H54 (cell line): ENCODE measurements around the gene RAB11FIP3.
"Not testable (repeated sequence)": the region's sequence is repeated elsewhere in the genome, so short reads cannot be mapped to it uniquely, and the experiment has no call there.

ENCODE experiments used
- DNase-seq: peaks from one replicate; pipeline ENCODE4 v3.0.0; 2011; ENCODE audit warnings: low spot score, mixed read lengths; ENCODE audit not compliant: insufficient read length
- FAIRE-seq: peaks from 3 replicates; lab custom pipeline; 2011; peaks lifted over from hg19 to GRCh38; lab: Jason Lieb, UNC
- POLR2A ChIP-seq: IDR thresholded peaks from 2 replicates; pipeline ENCODE4 v1.6.1; 2011; ENCODE audit warnings: low read depth, mild to moderate bottlenecking, low read length

RAB11FIP3 gene

DNA sequence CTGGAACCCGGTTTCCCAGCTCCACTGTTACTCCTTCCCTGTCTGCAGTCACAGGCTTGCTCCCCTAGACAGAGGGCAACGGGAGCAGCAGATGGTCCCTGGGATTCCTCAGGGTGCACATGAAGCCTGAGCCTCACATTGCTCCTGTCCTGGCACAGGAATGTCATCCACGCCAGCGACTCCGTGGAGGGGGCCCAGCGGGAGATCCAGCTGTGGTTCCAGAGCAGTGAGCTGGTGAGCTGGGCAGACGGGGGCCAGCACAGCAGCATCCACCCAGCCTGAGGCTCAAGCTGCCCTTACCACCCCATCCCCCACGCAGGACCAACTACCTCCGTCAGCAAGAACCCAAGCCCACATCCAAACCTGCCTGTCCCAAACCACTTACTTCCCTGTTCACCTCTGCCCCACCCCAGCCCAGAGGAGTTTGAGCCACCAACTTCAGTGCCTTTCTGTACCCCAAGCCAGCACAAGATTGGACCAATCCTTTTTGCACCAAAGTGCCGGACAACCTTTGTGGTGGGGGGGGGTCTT is 25.3 kb upstream of the RAB11FIP3 start:
- DNase-seq (no peak), FAIRE-seq (no peak)
- TF ChIP-seq POLR2A, result no peak

DNA sequence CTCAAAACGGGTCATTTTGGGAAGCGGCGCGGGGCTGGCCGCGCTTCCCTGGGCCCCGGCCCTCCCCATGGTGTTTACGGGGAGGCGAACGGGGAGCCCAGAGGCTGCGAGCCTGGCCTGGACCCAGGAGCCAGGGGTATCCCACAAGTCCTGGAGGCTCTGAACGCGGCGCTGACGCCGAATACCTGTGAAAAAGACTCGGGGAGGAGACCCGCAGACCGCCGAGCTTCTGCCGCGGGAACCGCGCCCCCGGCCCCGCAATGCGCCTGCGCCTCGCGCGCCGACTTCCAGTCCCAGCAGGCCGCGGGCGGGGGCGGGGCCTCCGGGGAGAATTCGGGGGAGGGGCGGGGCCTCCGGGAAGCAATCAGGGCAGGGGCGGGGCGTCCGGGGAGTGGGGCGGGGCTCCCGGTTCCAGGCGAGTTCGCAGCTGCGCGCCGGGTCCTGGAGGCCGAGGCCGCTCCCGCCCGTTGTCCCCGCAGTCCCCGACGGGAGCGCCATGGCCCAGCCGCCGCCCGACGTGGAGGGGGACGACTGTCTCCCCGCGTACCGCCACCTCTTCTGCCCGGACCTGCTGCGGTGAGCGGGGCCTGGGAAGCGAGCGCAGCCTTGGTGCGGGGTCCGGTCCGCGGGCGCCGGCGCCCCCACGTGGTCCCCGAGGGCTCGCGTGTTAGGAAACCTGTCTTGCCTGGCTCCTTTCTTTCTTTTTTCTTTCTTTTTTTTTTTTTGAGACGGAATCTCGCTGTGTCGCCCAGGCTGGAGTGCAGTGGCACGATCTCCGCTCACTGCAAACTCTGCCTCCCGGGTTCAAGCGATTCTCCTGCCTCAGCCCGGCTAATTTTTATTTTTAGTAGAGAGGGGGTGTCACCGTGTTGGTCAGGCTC is 23.7 kb upstream of the RAB11FIP3 start, which contains the start of gene DECR2:
TSS of gene DECR2 (plus strand) at position 418 of the 881 bp plus-strand sequence. CDS start at position 497, 79 bp downstream.
- peak; percentile 94 for DNase-seq
- FAIRE-seq, result no peak
- TF ChIP-seq POLR2A, result peak; percentile 82

DNA sequence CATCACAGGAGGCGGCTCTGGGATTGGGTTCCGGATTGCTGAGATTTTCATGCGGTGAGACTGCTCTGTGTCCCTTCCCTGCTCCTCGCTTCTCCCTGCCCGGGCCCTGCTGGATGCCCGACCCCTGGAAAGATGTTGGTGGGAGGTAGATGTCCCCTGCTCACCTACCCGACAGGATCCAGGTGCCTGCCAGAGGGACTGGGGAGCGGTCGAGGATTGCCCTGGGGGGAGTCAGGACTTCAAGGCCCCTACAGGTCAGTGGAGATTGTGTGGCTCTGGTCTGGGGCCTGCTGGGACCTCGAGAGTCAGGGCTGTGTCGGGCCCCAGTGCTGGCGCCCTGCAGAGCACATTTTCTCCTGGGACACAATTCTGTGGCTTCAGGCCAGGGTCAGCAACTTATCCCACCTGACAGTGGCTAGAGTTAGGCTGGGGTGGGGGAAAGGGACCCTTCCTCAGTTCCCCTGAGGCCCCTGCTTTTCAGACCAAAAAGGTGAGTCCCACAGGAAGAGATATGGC is 20.4 kb upstream of the RAB11FIP3 start:
- no peak for DNase-seq
- FAIRE-seq, result no peak
- no peak for TF ChIP-seq POLR2A

DNA sequence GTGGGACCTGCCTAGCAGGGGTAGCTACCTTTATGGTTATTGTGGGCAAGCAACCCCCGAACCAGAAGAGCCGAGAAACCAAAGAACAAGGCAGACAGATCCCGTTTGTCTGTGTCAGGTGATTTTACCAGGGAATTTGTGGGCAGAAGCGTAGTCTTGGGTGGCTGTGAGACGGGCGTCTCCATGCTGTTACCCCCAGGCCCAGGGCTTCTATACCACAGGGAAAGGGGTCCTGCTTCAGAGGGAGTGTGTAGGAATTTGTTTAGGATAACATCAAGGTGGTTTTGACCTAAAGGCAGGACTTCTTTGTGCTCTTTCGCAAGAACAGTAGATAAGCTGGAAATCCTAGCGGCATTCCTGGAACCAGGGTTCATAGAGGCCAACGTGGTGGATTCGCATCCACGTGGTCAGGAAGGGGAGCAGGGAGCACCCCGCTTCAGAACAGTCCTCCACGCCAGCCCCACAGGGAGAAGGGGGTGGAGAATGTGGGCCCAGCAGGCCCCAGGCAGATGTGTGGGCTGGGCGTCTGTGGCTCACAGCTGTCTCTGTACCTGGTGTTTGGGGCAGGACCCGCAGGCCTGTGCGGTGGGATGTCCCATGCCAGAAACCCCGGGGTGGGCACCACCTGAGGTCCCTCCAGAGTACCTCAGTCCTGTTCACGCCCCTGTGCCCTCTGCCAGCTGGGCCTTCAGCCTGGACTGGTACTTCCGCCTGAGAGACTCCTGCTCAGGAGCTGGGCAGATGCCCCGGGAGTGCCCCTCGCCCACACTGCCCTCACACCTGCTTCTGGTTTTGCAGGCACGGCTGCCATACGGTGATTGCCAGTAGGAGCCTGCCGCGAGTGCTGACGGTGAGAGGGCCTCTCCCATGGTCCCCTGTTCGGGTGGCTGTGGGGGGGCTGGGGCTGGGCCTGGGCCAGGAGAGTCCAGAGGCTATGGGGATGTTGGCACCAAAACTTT is 19.6 kb upstream of the RAB11FIP3 start:
- no peak for FAIRE-seq
- DNase-seq, result no peak
- no peak for TF ChIP-seq POLR2A

DNA sequence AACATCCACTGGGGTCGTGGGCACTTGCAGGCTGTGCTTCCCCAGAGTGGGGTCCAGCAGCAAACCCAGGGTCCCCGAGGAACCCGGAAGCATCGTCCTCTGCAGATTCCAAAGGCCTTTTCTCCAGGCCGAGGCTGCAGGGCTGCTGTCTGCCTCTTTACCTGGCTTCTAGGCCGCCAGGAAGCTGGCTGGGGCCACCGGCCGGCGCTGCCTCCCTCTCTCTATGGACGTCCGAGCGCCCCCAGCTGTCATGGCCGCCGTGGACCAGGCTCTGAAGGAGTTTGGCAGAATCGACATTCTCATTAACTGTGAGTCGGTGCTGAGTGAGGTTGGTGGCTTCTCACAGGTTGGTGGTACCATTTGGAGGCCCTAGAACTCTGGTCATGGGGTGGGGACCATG is 18.2 kb upstream of the RAB11FIP3 start:
- FAIRE-seq (no peak), DNase-seq (no peak)
- no peak for TF ChIP-seq POLR2A

DNA sequence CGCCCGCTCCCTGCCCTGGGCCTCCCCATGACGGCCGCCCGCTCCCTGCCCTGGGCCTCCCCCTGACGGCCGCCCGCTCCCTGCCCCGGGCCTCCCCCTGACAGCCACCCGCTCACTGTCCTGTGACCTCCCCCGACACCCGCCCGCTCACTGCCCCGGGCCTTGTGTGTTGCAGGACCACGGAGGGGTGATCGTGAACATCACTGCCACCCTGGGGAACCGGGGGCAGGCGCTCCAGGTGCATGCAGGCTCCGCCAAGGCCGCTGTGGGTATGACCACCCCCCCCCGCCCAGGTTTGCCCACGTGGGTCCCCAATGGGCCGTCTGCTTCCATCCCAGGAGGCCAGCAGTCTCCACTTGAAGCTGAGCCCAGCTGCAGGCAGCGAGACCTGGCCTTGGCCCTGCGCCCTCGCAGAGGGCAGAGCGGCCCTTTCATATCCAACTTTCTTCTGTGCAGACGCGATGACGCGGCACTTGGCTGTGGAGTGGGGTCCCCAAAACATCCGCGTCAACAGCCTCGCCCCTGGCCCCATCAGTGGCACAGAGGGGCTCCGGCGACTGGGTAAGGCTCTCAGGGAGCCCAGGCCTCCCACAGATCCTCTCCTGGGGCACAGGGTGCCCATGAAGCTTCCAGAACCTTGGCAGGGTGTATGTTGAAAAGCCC is 14.8 kb upstream of the RAB11FIP3 start:
- no peak for TF ChIP-seq POLR2A
- DNase-seq (no peak), FAIRE-seq (no peak)

DNA sequence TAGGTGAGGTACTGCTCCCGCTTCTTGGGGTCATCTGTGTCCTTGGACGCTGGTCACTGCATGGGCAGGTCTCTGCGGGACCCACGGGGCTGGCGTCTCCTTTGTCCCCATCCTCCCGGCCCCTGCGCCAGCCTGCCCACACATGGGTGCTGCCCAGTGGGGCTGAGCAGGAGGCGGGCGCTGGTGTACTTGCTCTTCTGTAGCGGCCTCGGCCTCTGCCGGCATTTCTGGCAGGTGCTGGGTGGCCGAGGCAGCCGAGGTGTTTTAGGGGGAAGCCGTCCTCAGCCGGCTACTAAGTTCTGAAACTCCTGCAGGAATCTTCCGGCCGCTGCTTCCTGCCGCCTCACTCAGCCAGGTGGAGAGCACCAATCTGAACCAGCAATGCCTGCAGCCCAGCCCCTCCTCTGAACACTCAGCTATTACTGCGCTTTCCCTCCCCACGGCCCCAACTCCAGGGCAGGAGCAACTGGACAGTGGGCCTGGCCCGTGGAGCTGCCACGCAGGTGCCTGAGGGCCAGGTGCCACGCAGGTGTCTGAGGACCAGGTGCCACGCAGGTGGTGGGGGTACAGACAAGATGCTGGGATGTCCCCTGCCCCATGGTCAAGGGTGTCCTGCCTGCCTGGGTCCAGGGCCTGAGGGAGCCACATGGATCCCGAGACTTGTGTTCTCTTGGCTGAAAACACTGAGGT is 13.7 kb upstream of the RAB11FIP3 start:
- TF ChIP-seq POLR2A, result no peak
- no peak for FAIRE-seq
- DNase-seq, result no peak

DNA sequence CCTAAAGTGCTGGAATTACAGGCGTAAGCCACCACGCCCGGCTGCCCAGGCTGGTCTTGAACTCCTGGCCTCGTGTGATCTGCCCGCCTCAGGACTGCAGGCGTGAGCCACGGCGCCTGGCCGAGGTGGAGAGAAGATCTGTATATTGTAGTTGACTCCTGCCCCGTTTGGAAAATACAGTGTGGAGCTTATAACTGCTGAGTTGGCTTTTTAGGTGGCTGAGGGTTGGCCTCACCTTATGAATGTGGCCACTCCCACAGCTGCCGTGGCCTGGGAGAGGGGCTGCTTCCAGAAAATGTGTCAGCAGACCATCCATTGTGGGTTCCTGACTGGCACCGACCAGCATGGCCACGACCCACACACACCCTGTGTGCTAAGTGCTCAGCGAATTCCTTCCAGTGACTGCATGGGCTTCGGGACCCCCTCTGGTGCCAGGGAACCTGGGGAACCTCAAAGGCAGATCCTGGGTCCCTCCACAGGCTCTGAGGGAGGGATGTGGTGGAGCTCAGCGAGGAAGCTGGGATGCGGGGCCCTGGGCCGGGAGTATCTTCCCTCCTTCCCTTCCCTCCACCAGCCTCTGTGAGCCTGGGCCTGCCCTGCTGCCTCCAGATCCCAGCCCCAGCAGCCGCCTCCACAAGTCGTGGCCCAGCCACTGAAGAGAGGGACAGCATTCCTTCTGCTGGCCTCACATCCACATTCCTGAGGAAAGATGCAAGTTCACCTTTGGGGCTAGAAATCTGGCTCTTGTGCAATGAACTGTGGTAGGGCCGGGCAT is 10.9 kb upstream of the RAB11FIP3 start:
- FAIRE-seq (no peak), DNase-seq (no peak)
- no peak for TF ChIP-seq POLR2A

DNA sequence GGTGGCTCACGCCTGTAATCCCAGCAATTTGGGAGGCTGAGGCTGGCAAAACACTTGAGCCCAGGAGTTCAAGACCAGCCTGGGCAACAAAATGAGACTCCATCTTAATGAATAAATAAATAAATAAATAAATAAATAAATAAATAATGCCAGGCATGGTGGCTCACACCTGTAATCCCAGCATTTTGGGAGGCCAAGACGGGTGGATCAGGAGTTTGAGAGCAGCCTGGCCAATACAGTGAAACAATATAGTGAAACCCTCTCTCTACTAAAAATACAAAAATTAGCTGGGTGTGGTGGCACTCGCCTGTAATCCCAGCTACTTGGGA is 10.3 kb upstream of the RAB11FIP3 start:
- not testable (repeated sequence) for FAIRE-seq, DNase-seq

DNA sequence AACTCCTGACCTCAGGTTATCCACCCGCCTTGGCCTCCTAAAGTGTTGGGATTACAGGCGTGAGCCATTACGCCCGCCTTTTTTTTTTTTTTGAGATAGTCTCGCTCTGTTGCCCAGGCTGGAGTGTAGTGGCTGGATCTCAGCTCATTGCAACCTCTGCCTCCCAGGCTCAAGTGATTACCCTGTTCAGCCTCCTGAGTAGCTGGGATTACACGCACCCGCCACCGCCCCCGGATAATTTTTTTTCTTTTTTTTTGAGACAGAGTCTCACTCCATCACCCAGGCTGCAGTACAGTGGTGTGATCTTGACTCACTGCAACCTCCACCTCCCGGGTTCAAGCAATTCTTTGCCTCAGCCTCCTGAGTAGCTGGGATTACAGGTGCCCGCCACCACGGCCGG is 3.3 kb upstream of the RAB11FIP3 start:
- not testable (repeated sequence) for DNase-seq, FAIRE-seq

DNA sequence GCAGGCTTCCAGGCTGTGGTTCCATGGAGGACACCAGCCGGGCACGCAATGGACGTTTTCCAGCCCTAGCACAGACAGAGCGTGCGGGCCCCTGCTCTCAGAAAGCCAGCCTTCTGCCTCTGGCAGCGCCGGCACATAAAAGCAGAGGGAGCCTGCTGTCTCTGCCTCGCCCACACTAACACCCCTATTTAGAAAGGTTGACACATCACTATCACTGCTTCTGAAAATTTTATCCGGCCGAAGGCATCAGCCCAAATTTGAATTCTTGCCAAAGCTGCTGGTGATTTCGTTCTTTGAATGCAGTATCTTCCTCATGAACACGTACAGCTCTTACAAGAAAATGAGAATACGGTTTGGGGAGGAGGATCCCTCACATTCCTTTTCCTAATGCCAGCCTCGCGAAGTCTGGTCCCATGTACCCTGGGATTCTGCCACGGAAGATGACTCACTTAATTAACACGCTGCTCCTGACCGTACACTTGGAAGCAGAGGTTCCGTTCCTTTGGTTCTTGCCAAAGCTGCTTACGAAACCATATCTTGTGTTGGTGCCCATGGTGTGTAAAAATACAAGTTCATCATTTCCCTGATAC is 1.3 kb upstream of the RAB11FIP3 start:
- DNase-seq (peak; percentile 92), FAIRE-seq (peak; percentile 94)
- no peak for TF ChIP-seq POLR2A

DNA sequence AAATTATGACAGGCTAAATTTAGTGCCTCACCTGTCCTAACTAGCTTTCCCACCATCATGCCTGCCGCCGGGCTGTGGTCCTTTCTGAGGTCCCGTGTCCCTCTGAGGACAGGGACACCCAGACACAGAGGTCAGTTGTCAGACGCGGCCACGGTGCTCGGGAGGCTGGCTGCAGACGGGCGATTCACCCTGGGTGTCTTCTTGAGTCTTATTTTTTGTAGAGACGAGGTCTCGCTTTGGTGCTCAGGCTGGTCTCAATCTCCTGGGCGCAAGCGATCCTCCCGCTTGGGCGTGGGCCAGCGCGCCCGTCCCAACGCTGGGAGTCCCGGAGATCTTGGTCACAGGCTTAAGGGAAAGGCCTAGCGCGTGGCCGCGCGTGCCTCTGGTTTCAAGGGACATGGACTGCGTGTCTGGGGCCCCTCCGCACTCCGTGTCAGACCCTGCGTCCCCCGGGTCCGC is 797 bp upstream of the RAB11FIP3 start:
- FAIRE-seq, result no peak
- no peak for TF ChIP-seq POLR2A
- DNase-seq, result peak; percentile 44
